Memory B cell (primary cell): ENCODE measurements around the gene DPY19L3.
"Not testable (repeated sequence)": the region's sequence is repeated elsewhere in the genome, so short reads cannot be mapped to it uniquely, and the experiment has no call there.

Source experiments
- ATAC-seq: fragments of 150-1000 bp; cut with Tn5 transposase; 2 replicates; pipeline ENCODE4 v1.10.0; 2021; ENCODE audit warnings: low read depth, mild to moderate bottlenecking, moderate library complexity
- DNase-seq, 2 donors: peaks; one replicate each; pipeline ENCODE4 v3.0.0; 2022; ENCODE audit warnings: low spot score in 2 of 2
- H3K27ac Mint-ChIP-seq: one replicate; pipeline ENCODE4 v1.8.0; 2022; ENCODE audit warnings: mild to moderate bottlenecking, moderate library complexity, mixed read lengths
- H3K27me3 Mint-ChIP-seq: one replicate; pipeline ENCODE4 v1.8.0; 2022; ENCODE audit warnings: mixed read lengths
- H3K36me3 Mint-ChIP-seq: one replicate; pipeline ENCODE4 v1.8.0; 2022; ENCODE audit warnings: mild to moderate bottlenecking, mixed read lengths
- H3K4me1 Mint-ChIP-seq: one replicate; pipeline ENCODE4 v1.8.0; 2022; ENCODE audit warnings: mixed read lengths
- H3K4me3 Mint-ChIP-seq: one replicate; pipeline ENCODE4 v1.8.0; 2022; ENCODE audit warnings: mild to moderate bottlenecking, moderate library complexity, mixed read lengths
- H3K9me3 Mint-ChIP-seq: one replicate; pipeline ENCODE4 v1.8.0; 2022; ENCODE audit warnings: mixed read lengths

DPY19L3 gene

GRCh38 chr19:32442650-32443049, 37.1 kb downstream of the DPY19L3 start:
- H3K4me3 Mint-ChIP-seq, result no peak overlapping the region
- H3K4me1 Mint-ChIP-seq, result no peaks in the 10 kb centered on the region
- no peak overlapping the region for H3K27ac Mint-ChIP-seq
- peaks cover 17% of the 10 kb centered on the region for H3K36me3 Mint-ChIP-seq
- DNase-seq (no peak), ATAC-seq (no peak)
- H3K9me3 Mint-ChIP-seq, result no peaks in the 10 kb centered on the region
- H3K27me3 Mint-ChIP-seq, result no peaks in the 10 kb centered on the region

- not testable (repeated sequence) for H3K27me3 Mint-ChIP-seq, H3K27ac Mint-ChIP-seq, ATAC-seq, H3K4me3 Mint-ChIP-seq, H3K4me1 Mint-ChIP-seq, H3K9me3 Mint-ChIP-seq, H3K36me3 Mint-ChIP-seq, DNase-seq
Observed at GRCh38 chr19:32447534-32447933, 42.0 kb downstream of the DPY19L3 start.

GRCh38 chr19:32448026-32448425, 42.5 kb downstream of the DPY19L3 start:
- Mint-ChIP-seq H3K9me3 (no peaks in the 10 kb centered on the region), H3K36me3 (peaks cover 6% of the 10 kb centered on the region), H3K27me3 (no peaks in the 10 kb centered on the region), H3K4me3 (no peak overlapping the region), H3K4me1 (peaks cover 4% of the 10 kb centered on the region), H3K27ac (no peak overlapping the region)
- DNase-seq (no peak), ATAC-seq (no peak)

GRCh38 chr19:32450217-32450616, 44.6 kb downstream of the DPY19L3 start:
- ATAC-seq, result no peak
- no peaks in the 10 kb centered on the region for H3K9me3 Mint-ChIP-seq
- no peak overlapping the region for H3K4me3 Mint-ChIP-seq
- peaks cover 4% of the 10 kb centered on the region for H3K4me1 Mint-ChIP-seq
- DNase-seq, result no peak
- H3K27me3 Mint-ChIP-seq, result no peaks in the 10 kb centered on the region
- H3K36me3 Mint-ChIP-seq, result peaks cover 12% of the 10 kb centered on the region
- peak overlapping the region; percentile 4 for H3K27ac Mint-ChIP-seq

GRCh38 chr19:32453736-32454135, 48.2 kb downstream of the DPY19L3 start:
- DNase-seq (no peak), ATAC-seq (no peak)
- H3K4me1 Mint-ChIP-seq, result peaks cover 4% of the 10 kb centered on the region
- H3K4me3 Mint-ChIP-seq, result no peak overlapping the region
- no peaks in the 10 kb centered on the region for H3K9me3 Mint-ChIP-seq
- no peaks in the 10 kb centered on the region for H3K27me3 Mint-ChIP-seq
- peaks cover 8% of the 10 kb centered on the region for H3K36me3 Mint-ChIP-seq
- H3K27ac Mint-ChIP-seq, result no peak overlapping the region

- Mint-ChIP-seq H3K9me3 (no peaks in the 10 kb centered on the region), H3K36me3 (peaks cover 11% of the 10 kb centered on the region), H3K27me3 (no peaks in the 10 kb centered on the region), H3K27ac (no peak overlapping the region), H3K4me3 (no peak overlapping the region), H3K4me1 (no peaks in the 10 kb centered on the region)
- ATAC-seq, result no peak
- DNase-seq, result no peak
Observed at GRCh38 chr19:32456406-32456805, 50.8 kb downstream of the DPY19L3 start.

GRCh38 chr19:32457571-32458158, 52.1 kb downstream of the DPY19L3 start:
- DNase-seq (no peak), ATAC-seq (no peak)
- Mint-ChIP-seq H3K27ac (peak overlapping the region; percentile 17), H3K9me3 (no peaks in the 10 kb centered on the region), H3K4me1 (no peaks in the 10 kb centered on the region), H3K36me3 (peaks cover 11% of the 10 kb centered on the region), H3K4me3 (no peak overlapping the region), H3K27me3 (no peaks in the 10 kb centered on the region)

- peak overlapping the region; percentile 47 for H3K27ac Mint-ChIP-seq
- ATAC-seq (no peak), DNase-seq (no peak)
- no peaks in the 10 kb centered on the region for H3K4me1 Mint-ChIP-seq
- no peaks in the 10 kb centered on the region for H3K9me3 Mint-ChIP-seq
- no peak overlapping the region for H3K4me3 Mint-ChIP-seq
- no peaks in the 10 kb centered on the region for H3K27me3 Mint-ChIP-seq
- peaks cover 14% of the 10 kb centered on the region for H3K36me3 Mint-ChIP-seq
Observed at GRCh38 chr19:32458500-32459123, 53.0 kb downstream of the DPY19L3 start.

GRCh38 chr19:32459204-32459865, 53.8 kb downstream of the DPY19L3 start:
- ATAC-seq, result no peak
- Mint-ChIP-seq H3K9me3 (no peaks in the 10 kb centered on the region), H3K27ac (peak overlapping the region; percentile 47), H3K36me3 (peaks cover 11% of the 10 kb centered on the region), H3K4me1 (no peaks in the 10 kb centered on the region), H3K4me3 (no peak overlapping the region), H3K27me3 (no peaks in the 10 kb centered on the region)
- DNase-seq, result no peak

- Mint-ChIP-seq H3K27ac (no peak overlapping the region), H3K9me3 (no peaks in the 10 kb centered on the region), H3K27me3 (no peaks in the 10 kb centered on the region), H3K4me3 (no peak overlapping the region), H3K36me3 (peaks cover 8% of the 10 kb centered on the region), H3K4me1 (no peaks in the 10 kb centered on the region)
- DNase-seq, result no peak
- ATAC-seq, result no peak
Observed at GRCh38 chr19:32460476-32460875, 54.9 kb downstream of the DPY19L3 start.

- Mint-ChIP-seq H3K4me3 (no peak overlapping the region), H3K27ac (no peak overlapping the region), H3K36me3 (peaks cover 8% of the 10 kb centered on the region), H3K9me3 (no peaks in the 10 kb centered on the region), H3K4me1 (no peaks in the 10 kb centered on the region), H3K27me3 (no peaks in the 10 kb centered on the region)
- DNase-seq (no peak), ATAC-seq (no peak)
Observed at GRCh38 chr19:32464279-32464678, 58.7 kb downstream of the DPY19L3 start.

- no peak for ATAC-seq
- Mint-ChIP-seq H3K4me1 (no peaks in the 10 kb centered on the region), H3K27ac (no peak overlapping the region)
Observed at GRCh38 chr19:32465176-32465575, 59.6 kb downstream of the DPY19L3 start.

GRCh38 chr19:32469795-32470194, 64.2 kb downstream of the DPY19L3 start:
- Mint-ChIP-seq H3K4me1 (no peaks in the 10 kb centered on the region), H3K36me3 (peaks cover 2% of the 10 kb centered on the region), H3K9me3 (no peaks in the 10 kb centered on the region), H3K4me3 (no peak overlapping the region), H3K27ac (no peak overlapping the region), H3K27me3 (no peaks in the 10 kb centered on the region)
- ATAC-seq, result no peak
- DNase-seq, result no peak

More at GRCh38 chr19:32465176-32465575, 59.6 kb downstream of the DPY19L3 start:
- DNase-seq, result no peak
- Mint-ChIP-seq H3K4me3 (no peak overlapping the region), H3K9me3 (no peaks in the 10 kb centered on the region), H3K36me3 (peaks cover 5% of the 10 kb centered on the region), H3K27me3 (no peaks in the 10 kb centered on the region)

- ATAC-seq, result no peak
Observed at GRCh38 chr19:32471095-32471494, 65.5 kb downstream of the DPY19L3 start.

More at GRCh38 chr19:32471095-32471494, 65.5 kb downstream of the DPY19L3 start:
- Mint-ChIP-seq H3K36me3 (peaks cover 2% of the 10 kb centered on the region), H3K9me3 (no peaks in the 10 kb centered on the region), H3K4me3 (no peak overlapping the region), H3K4me1 (no peaks in the 10 kb centered on the region), H3K27ac (no peak overlapping the region), H3K27me3 (no peaks in the 10 kb centered on the region)
- DNase-seq, result no peak
